Astrocyte of the cerebellum (primary cell): ENCODE results near the gene PSPN.

ENCODE experiments used
- DNase-seq: peaks from one replicate; pipeline ENCODE4 v3.0.0-alpha.2; 2011; ENCODE audit warnings: low read depth
- H3K4me3 ChIP-seq: 2 replicates; pipeline ENCODE4 v1.5.1; 2011; ENCODE audit warnings: mild to moderate bottlenecking, low read depth, low read length, moderate library complexity
- in situ Hi-C: cut with HindIII; loops from 2 replicates; pipeline ENCODE4 v1.10.0; 2017; ENCODE audit warnings: low sequenced_read_pairs
- TF ChIP-seq, protein P1 (sequence below): IDR thresholded peaks from 2 replicates; pipeline ENCODE4 v1.5.1; 2012; ENCODE audit warnings: low read length, low read depth, moderate library complexity, mild to moderate bottlenecking; ENCODE audit errors: missing control alignments

PSPN gene

DNA sequence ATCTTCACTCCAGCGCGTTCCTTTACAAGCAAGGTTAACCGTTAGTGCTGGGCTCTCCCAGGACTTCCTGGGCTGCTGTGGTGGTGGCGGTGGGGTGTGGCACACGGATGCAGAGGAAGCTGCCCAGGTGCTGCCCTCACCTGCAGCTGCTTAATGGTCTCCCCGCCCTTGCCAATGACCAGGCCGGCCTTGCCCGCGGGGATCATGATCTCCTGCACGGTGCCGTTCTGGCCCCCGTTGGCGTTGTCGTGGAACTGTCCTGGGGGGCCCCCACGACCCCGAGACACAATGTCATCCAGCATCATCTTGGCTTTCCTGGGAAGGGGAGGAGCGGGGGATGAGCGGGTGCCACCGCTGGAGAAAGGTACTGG is 42.8 kb upstream of the PSPN start:
- H3K4me3 ChIP-seq, result no peak overlapping the region
- no peak for DNase-seq
- in situ Hi-C loops, result no loop called here
- TF ChIP-seq, protein P1, sequence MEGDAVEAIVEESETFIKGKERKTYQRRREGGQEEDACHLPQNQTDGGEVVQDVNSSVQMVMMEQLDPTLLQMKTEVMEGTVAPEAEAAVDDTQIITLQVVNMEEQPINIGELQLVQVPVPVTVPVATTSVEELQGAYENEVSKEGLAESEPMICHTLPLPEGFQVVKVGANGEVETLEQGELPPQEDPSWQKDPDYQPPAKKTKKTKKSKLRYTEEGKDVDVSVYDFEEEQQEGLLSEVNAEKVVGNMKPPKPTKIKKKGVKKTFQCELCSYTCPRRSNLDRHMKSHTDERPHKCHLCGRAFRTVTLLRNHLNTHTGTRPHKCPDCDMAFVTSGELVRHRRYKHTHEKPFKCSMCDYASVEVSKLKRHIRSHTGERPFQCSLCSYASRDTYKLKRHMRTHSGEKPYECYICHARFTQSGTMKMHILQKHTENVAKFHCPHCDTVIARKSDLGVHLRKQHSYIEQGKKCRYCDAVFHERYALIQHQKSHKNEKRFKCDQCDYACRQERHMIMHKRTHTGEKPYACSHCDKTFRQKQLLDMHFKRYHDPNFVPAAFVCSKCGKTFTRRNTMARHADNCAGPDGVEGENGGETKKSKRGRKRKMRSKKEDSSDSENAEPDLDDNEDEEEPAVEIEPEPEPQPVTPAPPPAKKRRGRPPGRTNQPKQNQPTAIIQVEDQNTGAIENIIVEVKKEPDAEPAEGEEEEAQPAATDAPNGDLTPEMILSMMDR, result no peak

DNA sequence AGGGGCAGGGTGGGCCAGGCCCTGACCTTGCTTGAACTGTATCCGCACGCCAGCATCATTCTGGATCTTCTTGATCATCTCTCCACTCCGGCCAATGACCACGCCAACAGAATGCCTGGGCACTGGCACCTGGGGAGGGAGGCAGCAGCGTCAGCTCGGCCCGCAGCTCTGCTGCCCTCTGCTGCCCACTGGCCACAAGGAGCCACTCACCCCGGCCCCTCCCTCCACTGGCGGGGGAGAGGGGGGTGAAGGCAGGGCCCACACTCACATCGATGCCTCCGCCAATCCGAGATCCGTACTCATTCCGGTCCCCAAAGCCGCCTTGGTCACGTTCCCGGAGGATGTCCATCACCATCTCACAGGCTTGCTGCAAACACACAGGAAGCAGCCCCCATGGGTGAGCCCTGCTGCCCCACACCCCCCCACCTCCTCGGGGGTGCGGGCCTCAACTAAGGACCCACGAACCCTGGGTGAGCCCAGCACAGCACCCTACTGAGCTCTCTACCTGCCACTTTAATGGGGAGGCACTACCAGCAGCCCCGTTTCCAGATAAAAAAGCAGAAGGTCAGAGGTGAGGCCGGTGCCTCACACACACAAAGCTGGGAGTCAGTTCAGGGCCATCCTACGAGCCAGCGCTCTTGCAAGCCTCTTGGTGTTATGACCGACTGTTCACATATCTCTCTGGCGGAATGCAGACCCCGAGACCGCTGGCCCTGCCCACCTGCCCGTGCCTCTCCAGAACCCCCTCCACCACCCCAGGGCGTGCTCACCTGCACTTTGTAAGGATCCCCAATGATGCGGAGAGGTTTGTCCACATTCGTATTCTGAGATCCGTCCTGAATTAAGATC is 42.2 kb upstream of the PSPN start:
- in situ Hi-C loops, result no loop called here
- H3K4me3 ChIP-seq, result no peak overlapping the region
- no peak for DNase-seq
- TF ChIP-seq, protein P1, result peak; percentile 52

DNA sequence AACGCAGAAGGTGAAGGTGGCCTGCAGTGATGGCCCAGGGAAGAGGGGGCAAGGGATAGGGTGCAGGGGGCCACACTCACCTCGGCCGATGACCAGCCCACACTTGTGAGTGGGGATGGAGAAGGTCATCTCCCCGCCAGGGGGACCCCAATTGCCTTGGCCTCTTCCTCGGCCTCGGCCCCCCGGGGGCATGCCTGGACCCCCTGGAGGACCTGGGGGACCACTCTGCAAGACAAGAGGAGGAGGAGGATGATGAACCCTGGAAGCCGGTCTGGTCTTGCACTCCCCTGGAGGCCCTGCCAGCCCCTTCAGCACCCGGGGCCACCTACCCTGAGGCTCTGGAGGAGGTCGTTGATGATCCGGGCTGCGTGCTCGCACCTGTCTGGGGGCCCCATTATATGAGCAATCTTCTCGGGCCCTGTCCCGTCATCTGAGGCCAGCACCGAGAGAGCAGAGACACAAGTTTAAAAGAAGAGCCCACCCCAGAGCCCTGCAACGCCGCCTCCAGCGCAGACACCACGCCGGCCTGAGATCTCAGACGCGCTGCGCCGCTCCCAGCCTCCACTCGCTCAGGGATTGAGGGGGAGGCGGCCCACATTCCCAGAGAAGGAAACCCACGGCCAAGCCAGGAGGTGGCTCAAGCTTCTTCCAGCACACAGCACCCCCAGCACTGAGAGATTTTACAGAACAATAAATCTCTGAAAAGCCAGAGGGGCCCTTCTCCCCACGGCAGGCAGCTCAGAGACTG is 41.1 kb upstream of the PSPN start:
- no peak for DNase-seq
- no peak overlapping the region for H3K4me3 ChIP-seq
- in situ Hi-C loops, result no loop called here
- TF ChIP-seq, protein P1, result no peak

DNA sequence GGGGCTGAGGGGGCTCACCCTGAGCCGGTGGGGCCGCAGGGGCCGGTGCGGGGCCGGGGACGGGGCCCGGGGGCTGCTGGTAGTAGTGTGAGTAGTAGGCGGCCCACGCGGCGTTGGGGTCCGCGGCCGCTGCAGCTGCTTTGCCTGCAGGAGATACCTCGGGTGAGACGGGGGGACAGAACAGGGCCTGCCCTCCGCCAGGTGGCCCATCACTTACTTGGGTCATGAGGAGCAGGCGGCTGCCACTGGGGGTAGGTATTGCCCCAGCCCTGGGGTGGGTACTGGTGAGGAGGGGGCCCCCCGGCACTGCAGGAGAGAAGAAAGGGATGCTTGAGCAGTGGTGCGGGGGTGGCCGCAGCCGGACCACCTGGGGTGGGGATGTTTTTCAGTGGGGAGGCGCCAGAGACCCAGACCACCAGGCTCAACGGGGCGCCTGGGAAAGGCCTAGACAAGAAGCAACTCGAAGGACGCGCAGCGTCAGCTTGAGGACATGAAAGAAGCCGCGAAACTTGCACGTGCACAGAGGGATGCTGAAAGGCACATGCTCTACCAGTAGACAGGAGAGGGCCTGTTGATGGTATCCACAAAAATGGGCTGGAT is 40.0 kb upstream of the PSPN start:
- H3K4me3 ChIP-seq, result no peak overlapping the region
- TF ChIP-seq, protein P1, result no peak
- in situ Hi-C loops, result no loop called here
- DNase-seq, result no peak

DNA sequence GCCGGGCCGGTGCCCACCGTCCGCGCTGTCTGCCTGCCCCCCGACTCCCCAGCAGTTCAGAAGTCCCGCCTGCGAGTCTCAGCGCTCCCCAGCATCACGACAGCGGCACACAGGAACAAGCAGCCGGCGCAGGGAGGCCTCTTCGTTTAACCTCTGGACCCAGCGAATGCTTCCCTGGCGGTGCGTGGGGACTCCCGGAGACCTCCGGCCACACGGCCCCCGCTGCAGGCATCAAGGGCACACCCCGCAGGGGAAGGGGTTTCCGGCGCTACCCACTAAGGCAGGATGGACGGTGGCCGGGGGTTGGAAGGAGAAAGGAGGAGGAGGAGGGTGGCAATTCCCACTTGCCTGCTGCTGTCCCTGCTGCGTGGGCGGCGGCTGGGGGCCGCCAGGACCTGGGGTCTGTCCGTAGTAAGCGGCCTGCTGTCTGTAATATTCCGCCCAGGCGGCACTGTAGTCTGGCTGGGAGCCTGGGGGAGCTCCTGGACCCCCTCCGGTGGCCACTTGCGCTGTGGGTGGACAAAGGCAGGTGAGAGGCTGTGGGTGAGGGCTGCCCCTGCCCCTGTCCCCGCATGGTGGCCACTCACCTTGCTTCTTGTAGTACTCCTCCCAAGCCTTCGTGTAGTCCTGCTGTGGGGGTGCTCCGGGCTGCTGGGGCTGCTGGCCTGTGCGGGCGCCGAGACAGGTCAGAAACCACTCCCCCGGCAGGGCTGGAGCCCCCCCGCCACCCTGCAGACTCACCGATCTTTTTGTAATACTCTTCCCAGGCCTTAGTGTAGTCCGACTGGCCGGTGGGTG is 39.3 kb upstream of the PSPN start:
- H3K4me3 ChIP-seq, result no peak overlapping the region
- in situ Hi-C loops, result no loop called here
- no peak for DNase-seq
- TF ChIP-seq, protein P1, result no peak
